Measurements from ENCODE around the gene EPHA8. TPM values are rescaled to one million over a fixed set of nuclear protein-coding genes. Genes with fewer than 3 reads are reported as not detected.

Gene EPHA8
- total and polyA plus RNA-seq, 2 of the 4 experiments (the other 2 are of a cell fraction) = not detected

- Histone ChIP-seq H3K9me1 (ENCODE audit: insufficient read depth, low read length) (no peaks in the 10 kb centered on the region; the same call in 1 of the 2 replicates), H3K56ac (ENCODE audit: extremely low read depth, insufficient read depth, low read length) (no peak overlapping the region), H2BK15ac (ENCODE audit: low read depth, low read length) (no peak overlapping the region), H3K4me3 (ENCODE audit: insufficient read depth, low read depth, low read length) (no peak overlapping the region), H3K4me1 (ENCODE audit: control insufficient read depth, insufficient read depth, low read length) (no peaks in the 10 kb centered on the region), H3K9me3 (ENCODE audit: control insufficient read depth, insufficient read depth, low read length) (no peaks in the 10 kb centered on the region), H4K91ac (ENCODE audit: insufficient read depth, low read depth, low read length) (no peak overlapping the region), H4K20me1 (ENCODE audit: insufficient read depth, low read length) (peaks cover 4% of the 10 kb centered on the region; the same call in 1 of the 2 replicates), H3K18ac (ENCODE audit: low read depth, low read length) (no peak overlapping the region), H2AFZ (replicated peaks; ENCODE audit: low read length, poor library complexity) (no peak overlapping the region), H4K8ac (ENCODE audit: low read depth in 2 of 2, low read length in 2 of 2) (no peak overlapping the region), H3K79me1 (ENCODE audit: low read depth in 1 of 2, low read length in 2 of 2) (no peaks in the 10 kb centered on the region), H3K14ac (replicated peaks; ENCODE audit: low read depth, low read length) (no peak overlapping the region), H4K5ac (ENCODE audit: low read depth, low read length) (no peak overlapping the region), H3K4me2 (ENCODE audit: low read depth, low read length) (no peak overlapping the region), H2BK120ac (ENCODE audit: low read depth, low read length) (no peak overlapping the region), H2AK5ac (ENCODE audit: low read depth, low read length) (no peak overlapping the region), H3K4ac (ENCODE audit: low read depth, low read length) (no peak overlapping the region), H3K9ac (ENCODE audit: low read depth, low read length) (no peak overlapping the region), H3K27me3 (ENCODE audit: control insufficient read depth, insufficient read depth, low read length) (peaks cover 37% of the 10 kb centered on the region), H2BK20ac (ENCODE audit: low read depth, low read length) (no peak overlapping the region), H2BK5ac (ENCODE audit: low read depth, low read length, poor library complexity, severe bottlenecking) (no peak overlapping the region), H3K27ac (ENCODE audit: insufficient read depth, low read length) (no peak overlapping the region), H2AK9ac (replicated peaks; ENCODE audit: low read depth, low read length, poor library complexity) (no peak overlapping the region), H3K23ac (ENCODE audit: low read depth, low read length) (no peak overlapping the region), H3K36me3 (ENCODE audit: control insufficient read depth, insufficient read depth, low read length) (no peaks in the 10 kb centered on the region)
- ATAC-seq (ENCODE audit: low read depth) (no peak), DNase-seq (no peak)
- dilution Hi-C loops (cut with HindIII; ENCODE audit: low sequenced_read_pairs, unreplicated experiment) (no loop called here), intact Hi-C loops (cut with micrococcal nuclease) (no loop called here), in situ Hi-C loops (cut with MboI; ENCODE audit: low sequenced_read_pairs) (no loop called here)
- WGBS, 2 experiments (ENCODE audit: extremely low coverage in 2 of 2, insufficient read length in 1 of 2) = 14% methylated on average over 1 of the region's 12 CpGs; no CpG with 5 or more reads in 1 of the 2 experiments
- no TSS peak for BruUV-seq (replicated peaks)
- POLR2A ChIA-PET (ENCODE audit: unreplicated experiment) = no interaction called here
- CTCF ChIA-PET = no interaction called here
- TF ChIP-seq CTCF (conservative IDR thresholded peaks at IDR 0.05; ENCODE audit: low read depth, low read length) = no peak
- no peak for TF ChIP-seq BHLHE40 (IDR thresholded peaks at IDR 0.05; ENCODE audit: low read depth, low read length)
- TF ChIP-seq CHD1 (IDR thresholded peaks at IDR 0.05; ENCODE audit: low read depth, low read length) = no peak
- no peak for TF ChIP-seq ELK1 (IDR thresholded peaks at IDR 0.05; ENCODE audit: borderline replicate concordance, low read depth, low read length)
- TF ChIP-seq MAFK (IDR thresholded peaks at IDR 0.05; ENCODE audit: low read depth, low read length) = no peak
- no peak for TF ChIP-seq CEBPB (IDR thresholded peaks at IDR 0.05; ENCODE audit: low read depth, low read length)
- TF ChIP-seq NFE2L2 (IDR thresholded peaks at IDR 0.05; ENCODE audit: low read depth, low read length) = no peak
- no peak for TF ChIP-seq RCOR1 (IDR thresholded peaks at IDR 0.05; ENCODE audit: insufficient replicate concordance, low read length)
- no peak for TF ChIP-seq MXI1 (IDR thresholded peaks at IDR 0.05; ENCODE audit: borderline replicate concordance, low read depth, low read length)
- TF ChIP-seq RFX5 (IDR thresholded peaks at IDR 0.05; ENCODE audit: low read depth, low read length) = no peak
Observed at GRCh38 chr1:22612671-22613571, 49.6 kb downstream of the EPHA8 start.
